OCI-LY7 (cell line): Measurements from ENCODE around the gene TSPAN6. TPM values are rescaled to one million over a fixed set of nuclear protein-coding genes. Genes with fewer than 3 reads are reported as not detected.

Source experiments
- BruUV-seq: library from RNA; stranded (reverse); fragments of 400-500 nt; replicated peaks from 2 replicates; lab custom pipeline; 2021; lab: Mats Ljungman, UMichigan
- CTCF ChIA-PET: fragments of 300-600 bp; sonication (Branson Sonifier 250); formaldehyde crosslinking; loops from one replicate; lab custom pipeline; 2022; ENCODE audit warnings: antibody characterized with exemption; ENCODE audit not compliant: unreplicated experiment; lab: Charles Lee
- POLR2A ChIA-PET: fragments of 300-600 bp; sonication (Branson Sonifier 250); formaldehyde crosslinking; loops from one replicate; lab custom pipeline; 2022; ENCODE audit warnings: antibody characterized with exemption; lab: Charles Lee
- DNase-seq: peaks from one replicate; pipeline ENCODE4 v3.0.0-alpha.2; 2015; ENCODE audit warnings: low spot score
- H2AFZ ChIP-seq: fragments of 200-600 bp; sonication (generic), shearing (Covaris generic); 2 replicates; pipeline ENCODE4 v1.6.1; 2014; ENCODE audit warnings: mild to moderate bottlenecking, antibody characterized with exemption, low read length, moderate library complexity
- H3K27ac ChIP-seq: fragments of 200-600 bp; sonication (generic); 2 replicates; pipeline ENCODE4 v1.5.1; 2014; ENCODE audit warnings: mixed run types, low read depth, mild to moderate bottlenecking, moderate library complexity, low read length, inconsistent platforms; ENCODE audit not compliant: poor library complexity, severe bottlenecking
- H3K36me3 ChIP-seq: fragments of 200-600 bp; sonication (generic); 2 replicates; pipeline ENCODE4 v1.6.1; 2014; ENCODE audit warnings: mild to moderate bottlenecking, antibody characterized with exemption, low read length, moderate library complexity, mixed read lengths; ENCODE audit not compliant: insufficient read depth
- H3K4me1 ChIP-seq: fragments of 200-600 bp; sonication (generic); 2 replicates; pipeline ENCODE4 v1.5.1; 2014; ENCODE audit warnings: mild to moderate bottlenecking, low read length; ENCODE audit not compliant: insufficient read depth, poor library complexity, severe bottlenecking
- H3K4me2 ChIP-seq: fragments of 200-600 bp; sonication (generic); 2 replicates; pipeline ENCODE4 v1.6.1; 2014; ENCODE audit warnings: mild to moderate bottlenecking, low read length
- H3K4me3 ChIP-seq: fragments of 200-600 bp; sonication (generic); 2 replicates; pipeline ENCODE4 v1.5.1; 2014; ENCODE audit warnings: mild to moderate bottlenecking, low read depth, low read length; ENCODE audit not compliant: poor library complexity, severe bottlenecking
- H3K79me2 ChIP-seq: fragments of 200-600 bp; sonication (generic); 2 replicates; pipeline ENCODE4 v1.6.1; 2016; ENCODE audit warnings: low read depth, mild to moderate bottlenecking, low read length, moderate library complexity, mixed read lengths; ENCODE audit not compliant: insufficient read depth
- H3K9me2 ChIP-seq: fragments of 200-600 bp; sonication (generic); 2 replicates; pipeline ENCODE4 v1.6.1; 2016; ENCODE audit warnings: mild to moderate bottlenecking, low read length, mixed read lengths; ENCODE audit not compliant: insufficient read depth
- H3K9me3 ChIP-seq: fragments of 200-600 bp; sonication (generic); 2 replicates; pipeline ENCODE4 v1.6.1; 2014; ENCODE audit warnings: mild to moderate bottlenecking, mixed run types, low read length, mixed read lengths
- H4K20me1 ChIP-seq: fragments of 200-600 bp; sonication (generic); 2 replicates; pipeline ENCODE4 v1.6.1; 2014; ENCODE audit warnings: mild to moderate bottlenecking, antibody characterized with exemption, low read length, moderate library complexity, mixed read lengths; ENCODE audit not compliant: insufficient read depth
- CTCF ChIP-seq: fragments of 200-600 bp; sonication (generic); conservative IDR thresholded peaks from 2 replicates; pipeline ENCODE4 v1.5.1; 2014; ENCODE audit warnings: mild to moderate bottlenecking, antibody characterized with exemption, low read length, moderate library complexity, mixed read lengths
- EZH2phosphoT487 ChIP-seq: fragments of 200-600 bp; sonication (generic); IDR thresholded peaks from 2 replicates; pipeline ENCODE4 v1.6.1; 2018; ENCODE audit warnings: low read depth, borderline replicate concordance, mild to moderate bottlenecking, mixed run types, antibody characterized with exemption, low read length, moderate library complexity, mixed read lengths
- intact Hi-C: fragments of 100-400 bp; cut with micrococcal nuclease; formaldehyde crosslinking; loops from one replicate; pipeline ENCODE4 v1.10.0; 2022; ENCODE audit not compliant: unreplicated experiment
- total RNA-seq, 2 experiments: library from RNA; depleted of rRNA in 1 of 2; stranded (reverse); fragments of >200 nt in 1 of 2; shearing (Covaris generic) in 1 of 2; gene quantifications; 2 replicates each; pipeline ENCODE4 v1.2.3, GENCODE V29; 2014 to 2022

Gene TSPAN6
- total RNA-seq, 2 experiments from 2014 or later = not detected

GRCh38 chrX:100596601-100597000, 40.0 kb downstream of the TSPAN6 start:
- Histone ChIP-seq H3K4me3 (no peak overlapping the region), H3K36me3 (no peaks in the 10 kb centered on the region), H3K9me2 (no peaks in the 10 kb centered on the region), H3K4me2 (no peak overlapping the region), H2AFZ (no peak overlapping the region), H3K4me1 (no peaks in the 10 kb centered on the region), H3K79me2 (no peaks in the 10 kb centered on the region), H3K9me3 (no peaks in the 10 kb centered on the region), H4K20me1 (no peaks in the 10 kb centered on the region), H3K27ac (no peak overlapping the region)
- intact Hi-C loops = no loop called here
- ChIA-PET CTCF (no interaction called here), POLR2A (no interaction called here)
- BruUV-seq = no TSS peak
- no peak for TF ChIP-seq CTCF
- no peak for TF ChIP-seq EZH2phosphoT487
- DNase-seq = no peak

GRCh38 chrX:100593581-100593980, 43.0 kb downstream of the TSPAN6 start:
- H3K9me2 ChIP-seq = no peaks in the 10 kb centered on the region
- TF ChIP-seq CTCF (no peak), EZH2phosphoT487 (no peak)
- ChIA-PET POLR2A (no interaction called here), CTCF (no interaction called here)
- H3K4me1 ChIP-seq = no peaks in the 10 kb centered on the region
- H3K27ac ChIP-seq = no peak overlapping the region
- H3K9me3 ChIP-seq = no peaks in the 10 kb centered on the region
- H2AFZ ChIP-seq = no peak overlapping the region
- no peak overlapping the region for H3K4me3 ChIP-seq
- no peaks in the 10 kb centered on the region for H3K36me3 ChIP-seq
- intact Hi-C loops = no loop called here
- H4K20me1 ChIP-seq = no peaks in the 10 kb centered on the region
- BruUV-seq = no TSS peak
- no peaks in the 10 kb centered on the region for H3K79me2 ChIP-seq
- DNase-seq = no peak
- H3K4me2 ChIP-seq = no peak overlapping the region

GRCh38 chrX:100593126-100593525, 43.5 kb downstream of the TSPAN6 start:
- Histone ChIP-seq H3K4me3 (no peak overlapping the region), H3K4me2 (no peak overlapping the region), H3K4me1 (no peaks in the 10 kb centered on the region), H3K27ac (no peak overlapping the region), H3K79me2 (no peaks in the 10 kb centered on the region), H3K9me3 (no peaks in the 10 kb centered on the region), H3K36me3 (no peaks in the 10 kb centered on the region), H4K20me1 (no peaks in the 10 kb centered on the region), H2AFZ (no peak overlapping the region), H3K9me2 (no peaks in the 10 kb centered on the region)
- intact Hi-C loops = no loop called here
- no TSS peak for BruUV-seq
- POLR2A ChIA-PET = no interaction called here
- CTCF ChIA-PET = no interaction called here
- no peak for DNase-seq
- no peak for TF ChIP-seq EZH2phosphoT487
- TF ChIP-seq CTCF = no peak
